Spleen (tissue), 11 donors: Measurements from ENCODE around the gene TTI1. TPM values are rescaled to one million over a fixed set of nuclear protein-coding genes. Genes with fewer than 3 reads are reported as not detected.

Experiments used
- DNase-seq: peaks from one replicate; pipeline ENCODE4 v3.0.0-alpha.2; 2020
- H3K27ac ChIP-seq, 8 donors: fragments of 200-600 bp; sonication (generic) in 7 of 8; 1 replicate in 4 of 8; 2 replicates in 4 of 8; pipeline versions ENCODE4 v1.5.0 to v1.8.0; 2016 to 2021; ENCODE audit warnings: inconsistent platforms in 4 of 8, mild to moderate bottlenecking in 4 of 8, moderate library complexity in 1 of 8
- H3K27me3 ChIP-seq, 7 donors: fragments of 200-600 bp; sonication (generic) in 6 of 7; replicated peaks in 1 of 7; 1 replicate in 4 of 7; 2 replicates in 3 of 7; pipeline versions ENCODE4 v1.5.0 to v1.8.0; 2016 to 2021; ENCODE audit warnings: inconsistent platforms in 3 of 7, mild to moderate bottlenecking in 1 of 7
- H3K36me3 ChIP-seq, 6 donors: fragments of 200-600 bp; sonication (generic) in 5 of 6; 1 replicate in 4 of 6; 2 replicates in 2 of 6; pipeline versions ENCODE4 v1.5.0 to v1.8.0; 2016 to 2021; ENCODE audit warnings: inconsistent platforms in 2 of 6
- H3K4me1 ChIP-seq, 6 donors: fragments of 200-600 bp; sonication (generic) in 5 of 6; 1 replicate in 3 of 6; 2 replicates in 3 of 6; pipeline versions ENCODE4 v1.5.0 to v1.8.0; 2016 to 2021; ENCODE audit warnings: inconsistent platforms in 3 of 6
- H3K4me3 ChIP-seq, 8 donors: fragments of 200-600 bp; sonication (generic) in 7 of 8; 1 replicate in 4 of 8; 2 replicates in 4 of 8; pipeline versions ENCODE4 v1.5.0 to v1.8.0; 2016 to 2021; ENCODE audit warnings: inconsistent platforms in 4 of 8, mild to moderate bottlenecking in 4 of 8, moderate library complexity in 2 of 8
- H3K9me3 ChIP-seq, 8 donors: fragments of 200-600 bp; sonication (generic) in 7 of 8; 1 replicate in 4 of 8; 2 replicates in 4 of 8; pipeline versions ENCODE4 v1.5.0 to v1.8.0; 2016 to 2021; ENCODE audit warnings: inconsistent platforms in 4 of 8
- CTCF ChIP-seq, 11 experiments: fragments of 200-600 bp in 7 of 11; fragments of 450-650 bp in 4 of 11; sonication (generic) in 4 of 11; IDR thresholded peaks in 8 of 11; conservative IDR thresholded peaks in 3 of 11; 1 replicate in 7 of 11; 2 replicates in 4 of 11; pipeline versions ENCODE4 v1.4.0 to v1.8.0; 2016 to 2021; ENCODE audit warnings: antibody characterized with exemption in 11 of 11, inconsistent platforms in 4 of 11, mild to moderate bottlenecking in 1 of 11
- POLR2A ChIP-seq, 3 donors: fragments of 450-650 bp; IDR thresholded peaks; one replicate each; pipeline ENCODE4 v1.5.1; 2017; ENCODE audit warnings: antibody characterized with exemption in 3 of 3, mild to moderate bottlenecking in 1 of 3
- POLR2AphosphoS5 ChIP-seq, 3 donors: sonication (generic); formaldehyde crosslinking; IDR thresholded peaks; one replicate each; pipeline ENCODE4 v1.5.1; 2017; ENCODE audit warnings: antibody characterized with exemption in 3 of 3
- WGBS, 5 donors: extraction: QIAGEN DNeasy Blood & Tissue Kit in 3 of 5; methylation state at CpG; one replicate each; pipeline versions ENCODE4 v1.1.5 to v1.1.7; 2013 to 2018; 5-methylcytosine and 5-hydroxymethylcytosine counted together
- intact Hi-C: fragments of 100-400 bp; cut with DNase I; formaldehyde crosslinking; loops from one replicate; pipeline ENCODE4 v1.15.0; 2023; ENCODE audit warnings: low total_unique reads
- polyA plus RNA-seq, 3 donors: library from polyadenylated mRNA; stranded (reverse); fragments of 200-250 nt; gene quantifications; one replicate each; pipeline ENCODE4 v1.2.1, GENCODE V29; 2013
- total RNA-seq, 7 donors: library from RNA; depleted of rRNA in 3 of 7; stranded (reverse); fragments of >200 nt in 3 of 7; fragmentation: NEBNext Ultra II Directional in 4 of 7; extraction: Animal tissue kit (Norgen Biotek cat#: 25700) in 4 of 7; gene quantifications; one replicate each; pipeline versions ENCODE4 v1.1.0 to v1.2.1, GENCODE V29; 2016 to 2021
- donor health status: healthy with polysubstance abuse.
- donor health status: DM: no; HTN: no; CAD: no; lungs with moderate emphysema.
- donor health status: DM: no; HTN: no; CAD: no.
- donor health status: Bipolar disorder and iron deficiency.
- donor health status: healthy.
- donor health status: DM: no; HTN: no; CAD: no.
- donor health status: DM: yes; HTN: yes; CAD: no.

TTI1 gene
- total and polyA plus RNA-seq, 10 donors, result 5.9 to 25.2 (median 19.1) TPM

- WGBS, 5 donors, result 84 to 91% (median 89%) methylated on average over 8 of the region's 8 CpGs
- Histone ChIP-seq H3K4me1 (peaks cover 0 to 11% (median 0%) of the 10 kb centered on the region in 6 donors), H3K27me3 (no peaks in the 10 kb centered on the region), H3K9me3 (no peaks in the 10 kb centered on the region), H3K27ac (no peak overlapping the region), H3K4me3 (no peak overlapping the region), H3K36me3 (peaks cover 0 to 52% (median 29%) of the 10 kb centered on the region in 6 donors)
- TF ChIP-seq POLR2AphosphoS5 (IDR thresholded peaks at IDR 0.05) (no peak), CTCF (IDR thresholded peaks at IDR 0.05 in 8 of 11, conservative IDR thresholded peaks at IDR 0.05 in 3 of 11) (no peak), POLR2A (IDR thresholded peaks at IDR 0.05) (no peak)
- intact Hi-C loops, result no loop called here
- no peak for DNase-seq
Observed at GRCh38 chr20:37980383-37980782, 52.9 kb downstream of the TTI1 start.

DNA sequence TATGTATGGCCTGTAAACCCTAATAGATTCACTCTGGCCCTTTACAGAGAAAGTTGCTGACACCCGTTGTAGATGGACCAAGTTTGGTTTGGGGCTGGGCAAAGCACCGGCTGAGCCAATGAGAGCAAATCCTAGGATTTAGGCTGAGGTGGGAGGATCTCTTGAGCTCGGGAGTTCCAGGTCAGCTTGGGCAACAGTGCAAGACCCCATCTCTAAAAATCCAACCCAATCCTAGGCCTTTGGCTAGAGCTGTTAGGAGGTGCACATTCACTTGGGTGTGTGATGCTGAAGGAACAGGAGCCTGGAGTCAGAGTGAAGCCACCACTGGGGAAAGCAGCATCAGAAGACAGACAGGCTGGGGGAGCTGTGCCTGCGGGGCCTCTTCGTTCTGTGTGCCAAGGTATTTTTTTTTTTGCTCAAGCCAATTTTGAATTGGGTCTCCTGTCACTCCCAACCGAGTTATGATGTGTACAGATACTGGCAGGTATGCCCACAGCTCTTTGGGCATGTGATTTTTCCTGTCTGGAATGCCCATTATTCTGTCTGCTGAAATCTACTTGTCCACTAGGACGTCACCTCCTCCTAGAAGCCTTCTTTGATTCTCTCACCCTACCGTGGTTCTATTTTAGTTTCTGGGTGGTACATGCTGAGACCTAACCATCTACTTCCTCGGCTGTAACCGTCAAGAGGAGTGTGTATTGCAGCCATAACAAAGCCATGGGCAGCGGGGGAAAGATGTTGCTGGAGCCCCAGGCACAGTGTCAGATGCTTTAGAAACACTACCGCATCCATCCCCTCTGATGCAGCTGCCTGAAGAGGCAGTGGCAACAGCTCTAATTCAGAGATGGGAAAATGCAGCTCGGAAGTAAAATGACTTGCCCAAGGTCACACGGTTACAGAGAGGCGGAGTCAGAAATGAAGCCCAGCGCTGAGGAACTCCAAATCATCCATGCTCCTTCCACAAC, 54.0 kb downstream of the TTI1 start:
- TF ChIP-seq POLR2A (IDR thresholded peaks at IDR 0.05) (no peak), POLR2AphosphoS5 (IDR thresholded peaks at IDR 0.05) (no peak), CTCF (IDR thresholded peaks at IDR 0.05 in 8 of 11, conservative IDR thresholded peaks at IDR 0.05 in 3 of 11) (no peak)
- 87 to 93% (median 89%) methylated on average over 16 of the region's 16 CpGs for WGBS, 5 donors
- no peak overlapping the region for H3K27ac ChIP-seq
- peaks cover 0 to 41% (median 29%) of the 10 kb centered on the region in 6 donors for H3K36me3 ChIP-seq
- H3K9me3 ChIP-seq, result no peaks in the 10 kb centered on the region
- intact Hi-C loops, result no loop called here
- H3K4me1 ChIP-seq, result peaks cover 0 to 11% (median 0%) of the 10 kb centered on the region in 6 donors
- H3K27me3 ChIP-seq, result no peaks in the 10 kb centered on the region
- DNase-seq, result no peak
- H3K4me3 ChIP-seq, result no peak overlapping the region

GRCh38 chr20:37977786-37978185, 55.5 kb downstream of the TTI1 start:
- TF ChIP-seq POLR2AphosphoS5 (IDR thresholded peaks at IDR 0.05) (no peak), CTCF (IDR thresholded peaks at IDR 0.05 in 8 of 11, conservative IDR thresholded peaks at IDR 0.05 in 3 of 11) (no peak), POLR2A (IDR thresholded peaks at IDR 0.05) (no peak)
- H3K9me3 ChIP-seq, result no peaks in the 10 kb centered on the region
- H3K27me3 ChIP-seq, result no peaks in the 10 kb centered on the region
- peaks cover 0 to 11% (median 0%) of the 10 kb centered on the region in 6 donors for H3K4me1 ChIP-seq
- no peak overlapping the region for H3K4me3 ChIP-seq
- no peak for DNase-seq
- H3K27ac ChIP-seq, result no peak overlapping the region
- intact Hi-C loops, result no loop called here
- 71 to 80% (median 72%) methylated on average over 6 of the region's 6 CpGs for WGBS, 5 donors
- peaks cover 0 to 26% (median 20%) of the 10 kb centered on the region in 6 donors for H3K36me3 ChIP-seq

DNA sequence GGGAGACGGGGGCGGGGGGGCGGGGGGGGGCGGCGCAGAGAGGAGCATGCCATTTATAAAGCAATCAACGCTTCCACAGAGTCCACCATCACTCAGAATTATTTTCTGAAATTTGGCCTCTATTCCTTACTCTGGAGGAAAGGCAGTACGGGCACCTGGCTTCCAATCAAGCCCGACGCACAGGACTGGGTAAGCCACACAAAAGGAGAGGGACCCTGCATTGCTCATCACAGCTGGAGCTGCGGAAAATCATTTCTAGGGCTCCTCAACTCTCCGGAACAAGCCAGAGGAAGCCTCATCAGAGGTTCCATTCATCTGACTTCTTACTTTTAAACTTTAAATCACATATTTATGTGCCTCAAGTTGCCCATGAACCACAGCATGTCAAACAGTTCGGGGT, 55.9 kb downstream of the TTI1 start:
- TF ChIP-seq POLR2AphosphoS5 (IDR thresholded peaks at IDR 0.05) (no peak), POLR2A (IDR thresholded peaks at IDR 0.05) (no peak), CTCF (IDR thresholded peaks at IDR 0.05 in 8 of 11, conservative IDR thresholded peaks at IDR 0.05 in 3 of 11) (no peak)
- intact Hi-C loops, result no loop called here
- 33 to 49% (median 42%) methylated on average over 7 to 12 of the region's 12 CpGs for WGBS, 5 donors
- Histone ChIP-seq H3K36me3 (peaks cover 0 to 22% (median 18%) of the 10 kb centered on the region in 6 donors), H3K9me3 (no peaks in the 10 kb centered on the region), H3K4me3 (no peak overlapping the region), H3K4me1 (peaks cover 0 to 11% (median 0%) of the 10 kb centered on the region in 6 donors), H3K27ac (no peak overlapping the region), H3K27me3 (no peaks in the 10 kb centered on the region)
- no peak for DNase-seq
